ENCODE data around the gene LMO2.
"Not testable (repeated sequence)": the region's sequence is repeated elsewhere in the genome, so short reads cannot be mapped to it uniquely, and the experiment has no call there.

LMO2 gene

GRCh38 chr11:33859306-33859705 lies 32.6 kb downstream of the LMO2 start:
- no peak for DNase-seq

DNA sequence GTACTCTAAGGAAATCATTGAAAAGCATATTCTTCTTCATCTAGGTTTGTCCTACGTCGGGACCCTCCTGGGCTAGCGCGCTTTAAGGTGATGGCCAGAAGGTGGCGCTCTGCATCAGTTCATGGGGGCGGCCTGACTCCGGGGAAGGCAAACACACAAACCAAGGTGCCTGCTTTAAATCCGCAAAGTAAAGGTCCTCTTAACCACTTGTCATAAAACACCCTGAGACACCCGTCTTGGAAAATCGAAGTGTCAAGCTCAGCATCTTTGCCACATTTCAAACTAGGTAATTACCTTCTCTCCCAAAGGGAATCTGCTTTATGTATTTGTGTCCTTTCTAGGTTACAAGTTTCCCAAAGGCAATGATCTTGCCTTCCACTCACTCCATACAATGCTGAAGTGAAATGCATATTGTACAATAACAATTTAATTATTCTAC lies 33.9 kb downstream of the LMO2 start:
- DNase-seq, result peak; percentile 68 to 71

GRCh38 chr11:33855500-33855899 lies 36.4 kb downstream of the LMO2 start:
- DNase-seq, result no peak

- no peak for DNase-seq
Observed at GRCh38 chr11:33848717-33849390, 43.0 kb downstream of the LMO2 start.

DNA sequence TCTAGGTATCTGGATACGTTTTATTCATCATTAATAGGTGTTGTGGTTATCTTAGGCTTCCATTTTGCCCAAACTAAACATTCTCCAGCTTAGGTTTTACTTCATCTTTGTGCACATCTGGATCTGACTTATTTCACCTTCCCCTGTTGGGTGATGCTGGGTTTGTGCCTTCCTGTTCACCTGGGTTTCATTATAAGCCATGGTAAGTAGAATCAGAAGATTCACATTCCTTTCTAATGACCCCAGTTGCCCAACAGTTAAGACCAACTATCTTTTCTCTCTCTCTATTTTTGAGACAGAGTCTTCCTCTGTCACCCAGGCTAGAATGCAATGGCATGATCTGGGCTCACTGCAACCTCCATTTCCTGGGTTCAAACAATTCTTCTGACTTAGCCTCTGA lies 44.6 kb downstream of the LMO2 start:
- no peak for DNase-seq

GRCh38 chr11:33844236-33844635 lies 47.6 kb downstream of the LMO2 start:
- no peak for DNase-seq

DNA sequence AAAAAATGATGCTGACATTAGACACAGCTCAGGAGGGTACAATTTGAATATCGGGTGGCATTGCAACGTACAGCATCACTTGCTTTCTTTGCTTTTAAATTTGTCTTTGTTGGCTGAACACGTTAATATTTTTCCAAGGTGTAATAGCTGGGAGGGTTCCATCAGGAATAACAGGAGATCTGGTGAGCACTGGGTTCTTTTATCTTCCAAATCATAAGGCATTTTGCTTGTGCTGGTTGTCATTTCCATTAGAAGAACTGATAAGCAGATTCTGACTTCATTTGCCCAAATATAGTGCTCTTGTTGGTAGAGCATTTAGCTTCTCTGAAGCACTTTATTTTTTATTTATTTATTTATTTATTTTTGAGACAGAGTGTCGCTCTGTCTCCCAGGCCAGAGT lies 48.9 kb downstream of the LMO2 start:
- DNase-seq, result no peak

GRCh38 chr11:33842236-33842915 lies 49.5 kb downstream of the LMO2 start:
- DNase-seq, result no peak

DNA sequence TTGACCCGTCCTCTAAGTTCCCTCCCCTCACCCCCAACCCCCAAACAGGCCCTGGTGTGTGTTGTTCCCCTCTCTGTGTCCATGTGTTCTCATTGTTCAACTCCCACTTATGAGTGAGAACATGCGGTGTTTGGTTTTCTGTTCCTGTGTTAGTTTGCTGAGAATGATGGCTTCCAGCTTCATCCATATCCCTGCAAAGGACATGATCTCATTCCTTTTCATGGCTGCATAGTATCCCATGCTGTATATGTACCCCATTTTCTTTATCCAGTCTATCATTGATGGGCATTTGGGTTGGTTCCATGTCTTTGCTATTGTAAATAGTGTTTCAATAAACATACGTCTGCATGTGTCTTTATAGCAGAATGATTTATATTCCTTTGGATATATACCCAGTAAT lies 53.6 kb downstream of the LMO2 start:
- not testable (repeated sequence) for DNase-seq

GRCh38 chr11:33837334-33837733 lies 54.5 kb downstream of the LMO2 start:
- DNase-seq, result not testable (repeated sequence)

DNA sequence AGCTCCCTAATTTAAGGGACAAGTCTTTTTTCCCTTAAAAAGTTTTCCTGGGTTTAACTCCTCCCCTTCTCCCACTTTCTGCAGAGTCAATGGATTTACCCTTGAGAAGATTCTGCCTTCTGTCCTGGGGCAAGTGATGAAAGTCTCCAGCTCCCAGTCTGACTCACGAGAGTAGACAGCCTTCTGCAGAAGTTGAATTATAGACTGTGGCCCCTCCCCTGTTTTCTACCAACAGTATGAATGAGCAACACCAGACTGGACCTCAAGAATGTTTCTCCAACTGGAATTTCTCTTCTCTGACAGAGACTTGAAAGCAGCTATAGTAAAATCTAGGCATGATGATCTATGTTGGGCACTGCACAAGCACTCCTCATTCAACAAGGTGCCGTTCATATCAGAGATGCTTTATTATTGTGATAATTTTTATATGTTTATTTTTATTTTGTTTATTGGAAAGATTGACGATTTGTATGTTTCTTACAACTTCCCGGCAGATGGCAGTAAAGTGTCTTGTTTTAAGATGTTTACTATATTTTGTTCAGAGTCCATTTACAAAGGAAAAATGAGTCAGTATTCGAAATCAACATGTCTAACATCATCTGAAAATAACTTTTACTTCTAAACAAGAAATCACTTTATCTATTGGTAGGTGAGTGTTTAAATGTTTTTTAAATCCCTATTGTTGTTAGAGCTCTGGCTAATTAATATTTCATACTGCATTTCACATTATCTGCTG lies 56.6 kb downstream of the LMO2 start:
- DNase-seq, result no peak

DNA sequence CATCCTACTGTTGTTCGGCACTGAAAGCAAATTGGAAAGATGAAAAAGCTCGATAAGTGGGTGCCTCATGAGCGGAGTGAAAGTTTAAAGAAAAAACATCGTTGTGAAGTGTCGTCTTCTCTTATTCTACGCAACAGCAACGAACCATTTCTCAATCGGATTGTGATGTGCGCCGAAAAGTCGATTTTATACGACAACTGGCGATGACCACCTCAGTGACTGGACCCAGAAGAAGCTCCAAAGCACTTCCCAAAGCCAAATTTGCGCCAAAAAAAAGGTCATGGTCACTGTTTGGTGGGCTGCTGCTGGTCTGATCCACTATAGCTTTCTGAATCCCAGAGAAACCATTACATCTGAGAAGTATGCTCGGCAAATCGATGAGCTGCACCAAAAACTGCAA lies 59.2 kb downstream of the LMO2 start:
- DNase-seq, result no peak

GRCh38 chr11:33830903-33831648 lies 60.8 kb downstream of the LMO2 start:
- DNase-seq, result no peak

GRCh38 chr11:33829430-33830141 lies 62.3 kb downstream of the LMO2 start:
- peak; percentile 44 to 65 for DNase-seq

DNA sequence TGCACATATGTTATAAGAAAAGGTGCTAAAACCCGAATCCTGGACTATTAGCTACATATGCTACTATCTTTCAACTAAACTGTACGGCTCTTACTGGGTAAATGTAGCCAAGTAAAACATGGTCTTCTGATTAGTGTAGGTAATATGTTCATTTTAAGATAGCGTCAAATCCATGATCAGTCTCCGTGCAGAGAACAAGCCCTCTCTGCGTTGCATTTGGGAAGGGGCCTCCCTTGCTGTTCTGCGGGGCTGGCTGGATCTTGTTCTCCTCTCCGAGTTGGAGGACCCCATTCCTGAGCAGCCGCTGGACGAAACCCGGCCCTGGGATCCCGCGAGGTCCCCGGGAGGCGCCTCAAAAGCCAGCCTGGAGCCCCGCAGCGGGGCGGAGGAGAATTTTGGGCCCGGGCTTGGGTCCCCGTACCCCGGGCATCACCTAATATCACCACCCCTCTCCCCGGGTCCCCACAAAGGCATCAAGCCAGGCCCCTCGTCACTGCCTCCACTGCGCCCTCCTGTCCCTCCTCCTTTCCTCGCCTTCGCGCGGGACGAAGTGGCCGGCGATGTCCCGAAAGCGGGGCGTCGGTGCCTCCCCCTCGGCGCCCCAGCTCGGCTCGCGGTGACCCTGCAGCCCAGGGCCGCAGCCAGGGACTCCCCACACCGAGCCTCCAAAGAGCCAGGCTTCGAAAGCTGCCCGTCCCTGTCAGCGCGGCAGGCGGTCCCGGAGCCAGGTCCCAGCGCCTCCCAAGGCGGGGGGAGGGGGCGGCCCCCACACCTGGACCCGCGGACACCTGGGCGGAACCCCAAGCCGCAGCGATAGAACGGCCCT lies 63.1 kb downstream of the LMO2 start:
- DNase-seq, result no peak

- DNase-seq, result no peak
Observed at GRCh38 chr11:33827206-33827605, 64.7 kb downstream of the LMO2 start.

DNA sequence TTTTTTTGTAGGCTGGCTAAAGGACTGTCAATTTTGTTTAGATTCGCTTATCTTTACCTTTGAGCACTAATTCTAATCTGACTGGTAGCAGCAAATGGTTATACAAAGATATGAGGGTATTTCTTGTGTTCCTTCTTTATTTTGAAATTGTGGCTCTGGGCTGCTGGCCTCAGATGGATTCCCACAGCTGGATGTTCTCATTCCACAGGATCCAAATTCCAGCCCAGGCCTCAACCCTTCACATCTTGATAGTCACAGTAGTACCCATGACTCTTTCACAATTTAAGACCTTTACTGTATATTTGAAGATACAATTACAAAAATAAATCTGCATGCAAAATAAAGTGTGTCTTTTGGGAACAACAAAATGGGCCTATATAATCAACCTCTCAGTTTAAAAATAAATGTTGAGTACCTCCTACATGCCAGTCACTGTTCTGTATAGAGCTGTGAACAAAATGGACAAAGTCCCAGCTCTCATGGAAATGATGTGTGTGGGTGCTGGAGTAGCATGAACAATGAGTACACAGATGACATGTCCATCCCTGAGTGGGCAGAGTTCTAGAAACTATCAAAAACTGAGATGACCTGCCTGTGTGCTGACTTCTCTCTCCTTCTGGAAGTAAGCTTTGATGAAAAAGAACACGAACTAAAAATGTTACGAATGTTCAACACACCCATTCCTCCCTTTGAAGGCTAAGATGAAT lies 65.9 kb downstream of the LMO2 start:
- no peak for DNase-seq

DNA sequence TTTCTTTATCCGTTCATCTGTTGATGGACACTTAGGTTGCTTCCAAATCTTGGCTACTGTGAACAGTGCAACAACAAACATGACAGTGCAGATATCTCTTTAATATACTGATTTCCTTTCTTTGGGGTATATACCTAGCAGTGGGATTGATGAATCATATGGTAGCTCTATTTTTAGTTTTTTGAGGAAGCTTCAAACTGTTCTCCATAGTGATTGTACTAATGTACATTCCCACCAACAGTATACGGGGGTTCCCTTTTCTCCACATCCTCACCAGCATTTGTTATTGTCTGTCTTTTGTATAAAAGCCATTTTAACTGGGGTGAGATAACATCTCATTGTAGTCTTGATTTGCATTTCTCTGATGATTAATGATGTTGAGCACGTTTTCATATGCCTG lies 68.9 kb downstream of the LMO2 start:
- DNase-seq, result not testable (repeated sequence)

DNA sequence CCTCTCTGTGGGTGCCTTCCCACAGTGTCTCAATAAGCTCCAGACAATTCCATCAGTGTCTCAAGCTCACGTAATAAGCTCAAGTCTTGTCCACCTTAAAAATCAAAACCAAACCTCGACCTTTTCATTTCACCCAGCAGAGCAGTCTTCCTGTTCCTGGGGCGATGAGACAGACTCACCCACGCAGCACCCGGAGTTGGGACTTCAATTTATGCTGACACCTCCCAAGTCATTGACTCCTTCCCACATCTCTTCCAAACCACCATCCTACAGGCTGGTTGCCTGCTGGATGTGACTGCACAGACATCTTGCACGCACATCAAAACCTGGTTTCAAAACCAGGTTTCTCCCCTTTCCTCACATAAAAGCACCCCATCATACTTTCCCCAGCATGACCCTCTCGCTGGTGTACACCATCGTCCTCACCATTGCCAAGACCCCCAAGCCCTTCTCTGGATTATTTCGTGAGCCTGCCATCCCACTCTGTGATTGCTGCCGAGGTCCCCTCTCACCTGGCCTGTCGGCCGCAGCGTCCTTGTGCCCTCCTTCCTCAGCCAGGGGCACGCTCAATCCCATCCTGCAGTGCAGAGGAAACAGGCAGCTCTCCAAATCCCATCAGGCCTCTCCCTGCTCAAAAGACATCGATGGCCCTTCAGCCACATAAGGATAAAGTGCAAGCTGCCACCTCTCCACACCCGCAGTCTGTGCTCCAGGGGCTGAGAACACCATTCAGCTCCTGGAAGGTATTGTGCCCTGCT lies 72.4 kb downstream of the LMO2 start:
- no peak for DNase-seq
